Suprapubic skin (tissue), 4 donors: ENCODE results near the gene TELO2.

ENCODE experiments used
- CTCF ChIP-seq, 2 donors: fragments of 200-600 bp in 1 of 2; fragments of 450-650 bp in 1 of 2; sonication (generic) in 1 of 2; IDR thresholded peaks; one replicate each; pipeline ENCODE4 v1.5.1; 2016 to 2019; ENCODE audit warnings: antibody characterized with exemption in 2 of 2, mild to moderate bottlenecking in 1 of 2, moderate library complexity in 1 of 2
- EP300 ChIP-seq: sonication (generic); formaldehyde crosslinking; IDR thresholded peaks from one replicate; pipeline ENCODE4 v1.6.1; 2017; ENCODE audit warnings: antibody characterized with exemption
- POLR2AphosphoS5 ChIP-seq, 3 donors: sonication (generic); formaldehyde crosslinking; IDR thresholded peaks; one replicate each; pipeline ENCODE4 v1.6.1; 2017; ENCODE audit warnings: antibody characterized with exemption in 3 of 3

- TF ChIP-seq CTCF (IDR thresholded peaks at IDR 0.05) (no peak), EP300 (no peak), POLR2AphosphoS5 (IDR thresholded peaks at IDR 0.05) (no peak)
Observed at GRCh38 chr16:1451702-1452392, 41.3 kb upstream of the TELO2 start.
